Measurements from ENCODE around the gene UACA. TPM values are rescaled to one million over a fixed set of nuclear protein-coding genes. Genes with fewer than 3 reads are reported as not detected.

Gene UACA
- total RNA-seq, 4 donors from 2014 or later: 63.9 to 119 (median 92.4) TPM

DNA sequence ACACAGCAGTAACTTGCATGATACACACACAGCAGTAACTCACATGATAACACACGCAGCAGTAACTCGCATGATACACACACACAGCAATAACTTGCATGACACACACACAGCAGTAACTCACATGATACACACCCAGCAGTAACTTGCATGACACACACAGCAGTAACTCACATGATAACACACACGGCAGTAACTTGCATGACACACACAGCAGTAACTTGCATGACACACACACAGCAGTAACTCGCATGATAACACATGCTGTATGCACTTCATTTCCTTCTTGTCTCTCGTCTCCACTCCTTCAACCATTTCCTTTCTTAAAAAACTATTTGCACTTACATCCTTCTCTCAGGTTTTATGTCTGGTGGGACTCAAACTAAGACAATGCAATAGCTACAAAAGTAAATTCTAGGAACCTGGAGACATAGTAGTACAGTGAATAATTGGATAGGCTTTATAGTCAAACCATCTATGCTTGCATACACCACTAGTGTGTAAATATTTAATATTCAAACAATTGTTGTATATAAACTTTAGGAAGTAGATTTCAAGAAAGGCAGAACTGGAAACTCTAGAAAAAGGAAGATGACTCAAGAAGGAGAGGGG, 130.8 kb downstream of the UACA start:
- H3K9me3 ChIP-seq: no peaks in the 10 kb centered on the region
- TF ChIP-seq POLR2A (IDR thresholded peaks at IDR 0.05): no peak
- TF ChIP-seq, protein P1, sequence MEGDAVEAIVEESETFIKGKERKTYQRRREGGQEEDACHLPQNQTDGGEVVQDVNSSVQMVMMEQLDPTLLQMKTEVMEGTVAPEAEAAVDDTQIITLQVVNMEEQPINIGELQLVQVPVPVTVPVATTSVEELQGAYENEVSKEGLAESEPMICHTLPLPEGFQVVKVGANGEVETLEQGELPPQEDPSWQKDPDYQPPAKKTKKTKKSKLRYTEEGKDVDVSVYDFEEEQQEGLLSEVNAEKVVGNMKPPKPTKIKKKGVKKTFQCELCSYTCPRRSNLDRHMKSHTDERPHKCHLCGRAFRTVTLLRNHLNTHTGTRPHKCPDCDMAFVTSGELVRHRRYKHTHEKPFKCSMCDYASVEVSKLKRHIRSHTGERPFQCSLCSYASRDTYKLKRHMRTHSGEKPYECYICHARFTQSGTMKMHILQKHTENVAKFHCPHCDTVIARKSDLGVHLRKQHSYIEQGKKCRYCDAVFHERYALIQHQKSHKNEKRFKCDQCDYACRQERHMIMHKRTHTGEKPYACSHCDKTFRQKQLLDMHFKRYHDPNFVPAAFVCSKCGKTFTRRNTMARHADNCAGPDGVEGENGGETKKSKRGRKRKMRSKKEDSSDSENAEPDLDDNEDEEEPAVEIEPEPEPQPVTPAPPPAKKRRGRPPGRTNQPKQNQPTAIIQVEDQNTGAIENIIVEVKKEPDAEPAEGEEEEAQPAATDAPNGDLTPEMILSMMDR (IDR thresholded peaks at IDR 0.05): no peak
- intact Hi-C loops (cut with DNase I): no loop called here
- WGBS, 2 donors: 85 to 89% methylated on average over 5 of the region's 5 CpGs
- H3K4me3 ChIP-seq (replicated peaks in 1 of 3): no peak overlapping the region
- H3K4me1 ChIP-seq: no peaks in the 10 kb centered on the region
- H3K36me3 ChIP-seq: no peaks in the 10 kb centered on the region
- no peak overlapping the region for H3K27ac ChIP-seq
- DNase-seq: no peak
- H3K27me3 ChIP-seq: no peaks in the 10 kb centered on the region

GRCh38 chr15:70632079-70632478, 131.3 kb downstream of the UACA start:
- no peak overlapping the region for H3K27ac ChIP-seq
- 90 to 94% methylated on average over 4 of the region's 4 CpGs for WGBS, 2 donors
- TF ChIP-seq, protein P1 (IDR thresholded peaks at IDR 0.05): no peak
- no peak for TF ChIP-seq POLR2A (IDR thresholded peaks at IDR 0.05)
- no peaks in the 10 kb centered on the region for H3K36me3 ChIP-seq
- H3K4me1 ChIP-seq: no peaks in the 10 kb centered on the region
- no peak overlapping the region for H3K4me3 ChIP-seq (replicated peaks in 1 of 3)
- intact Hi-C loops (cut with DNase I): no loop called here
- H3K27me3 ChIP-seq: no peaks in the 10 kb centered on the region
- DNase-seq: no peak
- no peaks in the 10 kb centered on the region for H3K9me3 ChIP-seq

DNA sequence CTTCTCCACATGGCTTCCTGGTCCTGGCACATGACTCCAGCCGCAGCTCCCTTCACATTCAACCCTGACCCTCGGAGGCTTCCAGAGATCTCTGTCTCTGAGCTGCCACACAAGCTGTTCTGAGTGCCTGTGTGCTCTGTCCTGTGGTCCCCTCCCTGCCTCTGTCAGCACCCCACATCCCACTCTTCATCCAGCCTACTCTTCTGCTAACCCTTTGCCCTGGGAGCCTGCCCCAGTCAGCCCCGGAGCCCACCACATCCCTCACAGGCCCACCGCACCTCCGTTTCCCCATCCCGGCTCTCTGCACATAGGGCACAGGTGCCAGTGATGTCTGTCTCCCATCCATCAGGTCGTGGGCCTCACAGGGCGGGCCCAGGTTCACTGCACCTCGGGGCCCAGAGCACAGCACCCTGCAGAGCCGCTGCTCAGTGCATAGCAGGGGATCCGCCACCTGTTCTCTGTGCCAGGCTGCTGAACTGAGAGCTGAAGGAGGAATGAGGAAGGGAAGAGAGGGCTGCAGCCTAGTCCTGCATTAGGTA, 133.6 kb downstream of the UACA start:
- 90 to 95% methylated on average over 8 to 10 of the region's 11 CpGs for WGBS, 2 donors
- no peak for DNase-seq

DNA sequence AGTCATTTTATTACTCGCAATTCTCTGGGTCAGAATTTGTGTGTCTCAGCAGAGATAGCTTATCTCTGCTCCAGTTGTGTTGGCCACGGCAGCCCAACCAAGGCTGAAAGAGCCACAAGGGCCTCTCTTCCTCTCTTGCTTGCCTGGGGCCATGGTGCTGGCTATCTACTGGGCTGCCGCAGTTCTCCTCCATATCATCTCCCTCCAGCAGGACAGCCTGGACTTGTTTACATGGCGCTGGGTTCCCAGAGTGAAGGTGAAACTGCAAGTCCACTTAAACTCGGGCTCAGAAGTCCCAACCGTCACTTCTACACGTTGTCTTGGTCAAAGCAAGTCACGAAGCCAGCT, 134.8 kb downstream of the UACA start:
- no peaks in the 10 kb centered on the region for H3K36me3 ChIP-seq
- WGBS, 2 donors: 86 to 89% methylated on average over 8 of the region's 8 CpGs
- no peaks in the 10 kb centered on the region for H3K27me3 ChIP-seq
- H3K9me3 ChIP-seq: no peaks in the 10 kb centered on the region
- TF ChIP-seq, protein P1 (IDR thresholded peaks at IDR 0.05): no peak
- no peak for TF ChIP-seq POLR2A (IDR thresholded peaks at IDR 0.05)
- no peak overlapping the region for H3K27ac ChIP-seq
- H3K4me3 ChIP-seq (replicated peaks in 1 of 3): no peak overlapping the region
- no peaks in the 10 kb centered on the region for H3K4me1 ChIP-seq
- DNase-seq: no peak
- intact Hi-C loops (cut with DNase I): no loop called here

More for the DNA sequence above, 133.6 kb downstream of the UACA start:
- Histone ChIP-seq H3K9me3 (no peaks in the 10 kb centered on the region), H3K36me3 (no peaks in the 10 kb centered on the region), H3K4me1 (no peaks in the 10 kb centered on the region), H3K27ac (no peak overlapping the region), H3K27me3 (no peaks in the 10 kb centered on the region), H3K4me3 (replicated peaks in 1 of 3) (no peak overlapping the region)
- intact Hi-C loops (cut with DNase I): no loop called here
- TF ChIP-seq POLR2A (IDR thresholded peaks at IDR 0.05): no peak
- TF ChIP-seq, protein P1 (IDR thresholded peaks at IDR 0.05): no peak

DNA sequence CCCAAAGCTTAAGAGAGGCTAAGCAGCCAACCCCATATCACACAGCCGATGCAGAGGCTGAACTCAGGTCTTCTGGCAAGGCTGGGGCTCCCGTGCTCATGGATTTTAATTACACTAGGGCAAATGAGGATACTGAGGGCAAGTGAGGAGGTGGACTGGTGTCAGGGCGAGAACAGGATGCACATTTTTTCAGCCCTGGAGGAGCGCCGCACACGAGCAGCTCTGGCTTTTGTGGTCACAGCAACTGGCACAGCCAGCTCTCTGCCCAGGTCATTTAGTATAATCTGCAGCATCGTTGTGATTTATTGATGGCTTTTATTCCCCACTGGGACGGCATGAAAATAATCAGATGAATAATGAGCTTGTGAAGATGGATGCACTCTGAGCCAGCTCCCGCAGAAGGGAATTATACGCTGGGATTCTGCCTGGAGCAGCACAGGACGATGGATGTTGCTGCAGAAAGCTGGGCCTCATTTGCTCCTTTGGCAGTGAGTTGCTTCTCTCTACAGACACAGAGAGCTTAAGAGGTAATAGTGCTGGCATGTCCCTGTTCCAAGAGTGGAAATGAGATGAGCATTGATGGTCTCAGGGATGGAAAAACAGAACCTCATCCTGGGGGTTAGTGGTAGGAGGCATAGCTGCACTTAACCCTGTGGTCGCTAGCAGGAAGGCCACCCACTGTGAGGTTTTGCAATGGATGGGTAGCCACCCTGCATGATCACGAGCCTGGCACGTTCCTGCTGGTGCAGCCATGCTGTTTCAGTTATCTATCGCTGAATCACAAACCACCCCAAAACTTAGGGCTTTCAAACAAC, 135.4 kb downstream of the UACA start:
- 72 to 77% methylated on average over 15 of the region's 15 CpGs for WGBS, 2 donors
- H3K9me3 ChIP-seq: no peaks in the 10 kb centered on the region
- intact Hi-C loops (cut with DNase I): no loop called here
- no peak overlapping the region for H3K27ac ChIP-seq
- no peaks in the 10 kb centered on the region for H3K27me3 ChIP-seq
- no peak overlapping the region for H3K4me3 ChIP-seq (replicated peaks in 1 of 3)
- no peaks in the 10 kb centered on the region for H3K36me3 ChIP-seq
- no peak for TF ChIP-seq POLR2A (IDR thresholded peaks at IDR 0.05)
- TF ChIP-seq, protein P1 (IDR thresholded peaks at IDR 0.05): no peak
- no peaks in the 10 kb centered on the region for H3K4me1 ChIP-seq
- no peak for DNase-seq

Data from thyroid gland (tissue), 4 donors.